Measurements from ENCODE around the gene CHCHD5. TPM values are rescaled to one million over a fixed set of nuclear protein-coding genes. Genes with fewer than 3 reads are reported as not detected.

The CHCHD5 gene
- total RNA-seq, 2 donors from 2014 or later: 38.4 to 46.2 TPM

GRCh38 chr2:112582314-112582746, 2.1 kb upstream of the CHCHD5 start:
- Mint-ChIP-seq H3K36me3 (peaks cover 17 to 33% of the 10 kb centered on the region in 2 donors), H3K27ac (peak overlapping the region; percentile 86 to 96), H3K9me3 (peaks cover 0 to 3% of the 10 kb centered on the region in 2 donors)
- ATAC-seq (peak; percentile 2 to 5), DNase-seq (ENCODE audit: low spot score in 2 of 2) (peak in 1 of 2 donors; percentile 32)

DNA sequence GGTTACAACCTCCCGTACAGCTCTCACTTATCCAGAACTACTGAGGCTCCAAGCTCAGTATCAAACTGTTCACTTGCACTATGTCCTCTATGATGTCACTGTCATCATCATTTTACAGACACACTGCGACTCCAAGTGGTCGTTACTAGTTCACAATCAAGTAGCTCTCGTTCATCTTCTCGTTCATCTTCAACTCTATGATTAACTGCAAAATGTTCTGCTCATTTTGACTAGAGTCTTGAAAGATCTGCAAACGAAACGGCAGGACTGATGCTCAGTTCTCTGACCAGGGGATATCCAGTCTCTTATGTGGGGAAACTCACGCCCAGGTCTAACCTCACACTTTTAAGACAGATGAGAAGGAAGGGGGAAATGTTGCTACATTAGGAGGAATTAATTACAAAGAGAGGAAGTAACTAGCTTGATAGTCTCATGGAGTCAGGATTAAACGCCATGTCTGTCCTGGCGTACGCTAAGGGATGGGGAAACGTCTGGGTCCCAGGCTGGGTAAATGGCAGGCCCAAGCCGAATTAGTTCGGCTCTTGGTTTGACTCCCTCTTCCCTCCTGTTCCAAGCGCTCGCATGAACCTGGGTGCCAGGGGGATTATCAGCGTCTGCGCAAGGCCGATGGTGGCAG, 794 bp upstream of the CHCHD5 start:
- no peak for ATAC-seq
- no peak for DNase-seq (ENCODE audit: low spot score in 2 of 2)

DNA sequence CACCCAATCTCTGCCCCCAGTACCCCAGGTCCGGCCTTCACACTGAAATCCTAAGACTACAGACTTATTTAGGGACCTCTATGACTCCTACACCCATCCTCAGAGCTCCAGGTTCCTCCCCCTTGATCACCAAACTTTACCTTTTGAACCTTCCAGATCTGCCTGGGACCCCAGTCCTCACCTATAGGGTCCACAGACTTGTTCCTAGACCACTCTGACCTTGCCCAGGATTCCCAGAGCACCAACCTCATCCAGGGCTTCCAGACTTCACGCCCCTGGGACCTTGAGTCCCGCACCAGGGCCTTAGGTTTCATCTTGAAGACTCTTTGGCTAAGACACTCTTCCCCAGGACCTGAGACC, 462 bp downstream of the CHCHD5 start:
- DNase-seq (ENCODE audit: low spot score in 2 of 2): no peak
- ATAC-seq: no peak
- Mint-ChIP-seq H3K27ac (peak overlapping the region; percentile 96 to 99), H3K36me3 (peaks cover 17 to 38% of the 10 kb centered on the region in 2 donors), H3K9me3 (peaks cover 0 to 3% of the 10 kb centered on the region in 2 donors)

More for the DNA sequence above, 794 bp upstream of the CHCHD5 start:
- peaks cover 0 to 3% of the 10 kb centered on the region in 2 donors for H3K9me3 Mint-ChIP-seq
- peaks cover 17 to 38% of the 10 kb centered on the region in 2 donors for H3K36me3 Mint-ChIP-seq
- peak overlapping the region; percentile 96 to 99 for H3K27ac Mint-ChIP-seq

GRCh38 chr2:112585400-112585799, 991 bp downstream of the CHCHD5 start:
- Mint-ChIP-seq H3K36me3 (peaks cover 17 to 38% of the 10 kb centered on the region in 2 donors), H3K9me3 (peaks cover 0 to 3% of the 10 kb centered on the region in 2 donors), H3K27ac (peak overlapping the region; percentile 96 to 99)
- DNase-seq (ENCODE audit: low spot score in 2 of 2): no peak
- no peak for ATAC-seq

DNA sequence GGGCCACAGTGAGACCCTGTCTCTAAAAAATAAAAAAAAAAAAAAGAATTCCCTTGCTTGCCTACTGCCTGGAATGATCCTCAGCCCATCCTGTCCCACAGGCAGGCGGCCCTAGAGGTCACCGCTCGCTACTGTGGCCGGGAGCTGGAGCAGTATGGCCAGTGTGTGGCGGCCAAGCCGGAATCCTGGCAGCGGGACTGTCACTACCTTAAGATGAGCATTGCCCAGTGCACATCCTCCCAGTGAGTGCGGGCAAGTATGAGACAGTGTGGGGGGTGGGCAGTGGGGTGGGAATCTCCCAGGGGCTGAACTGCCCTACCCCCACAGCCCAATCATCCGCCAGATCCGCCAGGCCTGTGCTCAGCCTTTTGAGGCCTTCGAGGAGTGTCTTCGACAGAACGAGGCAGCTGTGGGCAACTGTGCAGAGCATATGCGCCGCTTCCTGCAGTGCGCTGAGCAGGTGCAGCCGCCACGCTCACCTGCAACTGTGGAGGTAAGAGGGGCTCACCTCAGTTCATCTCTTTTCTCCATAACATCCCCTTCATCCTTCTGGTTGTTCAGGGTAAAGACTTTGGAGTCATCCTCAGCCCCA, 1.6 kb downstream of the CHCHD5 start:
- no peak for DNase-seq (ENCODE audit: low spot score in 2 of 2)
- ATAC-seq: no peak
- Mint-ChIP-seq H3K27ac (peak overlapping the region; percentile 85 to 96), H3K36me3 (peaks cover 17 to 38% of the 10 kb centered on the region in 2 donors), H3K9me3 (peaks cover 0 to 3% of the 10 kb centered on the region in 2 donors)

DNA sequence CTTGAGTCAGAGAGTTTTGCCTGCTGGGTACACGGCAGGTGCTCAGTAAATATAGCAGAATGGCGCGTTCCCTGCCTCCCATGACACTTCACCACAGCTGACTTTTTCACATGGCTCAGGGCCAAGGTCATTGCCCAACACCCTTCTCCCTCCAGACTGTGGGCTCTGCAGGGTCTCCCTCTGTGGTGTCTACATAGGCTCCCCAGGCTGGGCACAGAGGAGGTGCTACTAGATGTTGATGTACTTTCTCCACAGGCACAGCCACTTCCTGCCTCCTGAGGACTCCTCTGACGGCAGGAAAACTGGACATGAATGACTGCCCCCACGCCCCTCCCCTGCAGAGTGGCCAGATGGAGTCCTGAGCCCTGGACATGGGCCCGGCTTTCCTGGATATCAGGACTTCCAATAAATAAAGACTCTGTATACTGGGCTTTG, 4.2 kb downstream of the CHCHD5 start:
- ATAC-seq: no peak
- Mint-ChIP-seq H3K36me3 (peaks cover 14 to 35% of the 10 kb centered on the region in 2 donors), H3K27ac (no peak overlapping the region), H3K9me3 (peaks cover 0 to under 1% of the 10 kb centered on the region in 2 donors)
- DNase-seq (ENCODE audit: low spot score in 2 of 2): no peak

- Mint-ChIP-seq H3K36me3 (peaks cover 9 to 14% of the 10 kb centered on the region in 2 donors), H3K9me3 (no peaks in the 10 kb centered on the region), H3K27ac (peak overlapping the region in 1 of 2 donors; percentile 2)
- ATAC-seq (no peak), DNase-seq (ENCODE audit: low spot score in 2 of 2) (no peak)
Observed at GRCh38 chr2:112591413-112591812, 7.0 kb downstream of the CHCHD5 start.

- DNase-seq (ENCODE audit: low spot score in 2 of 2): no peak
- Mint-ChIP-seq H3K27ac (no peak overlapping the region), H3K9me3 (no peaks in the 10 kb centered on the region), H3K36me3 (no peaks in the 10 kb centered on the region)
- no peak for ATAC-seq
Observed at GRCh38 chr2:112593736-112594135, 9.3 kb downstream of the CHCHD5 start.

DNA sequence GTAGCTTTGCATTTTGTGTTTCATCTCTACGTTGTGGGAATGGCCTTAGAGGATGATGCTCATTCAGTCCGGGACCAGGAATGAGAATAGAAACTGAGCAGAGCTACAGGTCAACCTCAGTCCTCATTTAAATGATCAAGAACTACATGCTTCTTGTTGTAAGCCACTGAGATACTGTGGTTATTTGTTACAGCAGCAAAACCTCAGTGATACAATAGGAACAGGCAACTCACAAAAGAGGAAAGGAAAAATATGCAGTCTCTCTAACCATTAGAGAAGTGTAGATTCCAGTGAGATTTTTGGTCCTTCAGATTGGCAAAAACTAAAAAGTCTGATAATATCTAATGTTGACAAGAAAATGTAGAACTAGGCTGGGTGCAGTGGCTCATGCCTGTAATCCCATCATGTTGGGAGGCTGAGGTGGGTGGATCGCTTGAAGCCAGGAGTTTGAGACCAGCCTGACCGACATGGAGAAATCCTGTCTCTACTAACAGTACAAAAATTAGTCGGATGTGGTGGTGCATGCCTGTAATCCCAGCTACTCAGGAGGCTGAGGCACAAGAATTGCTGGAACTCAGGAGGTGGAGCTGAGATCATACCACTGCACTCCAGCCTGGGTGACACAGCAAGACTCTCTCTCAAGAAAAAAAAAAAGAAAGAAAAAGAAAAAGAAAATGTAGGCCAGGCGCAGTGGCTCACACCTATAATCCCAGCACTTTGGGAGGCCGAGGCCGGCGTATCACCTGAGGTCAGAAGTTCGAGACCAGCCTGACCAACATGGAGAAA, 13.3 kb downstream of the CHCHD5 start:
- no peak overlapping the region for H3K27ac Mint-ChIP-seq
- ATAC-seq: no peak

GRCh38 chr2:112600634-112601033, 16.2 kb downstream of the CHCHD5 start:
- Mint-ChIP-seq H3K9me3 (no peaks in the 10 kb centered on the region), H3K36me3 (no peaks in the 10 kb centered on the region), H3K27ac (no peak overlapping the region)
- DNase-seq (ENCODE audit: low spot score in 2 of 2): no peak
- no peak for ATAC-seq

More for the DNA sequence above, 13.3 kb downstream of the CHCHD5 start:
- Mint-ChIP-seq H3K9me3 (no peaks in the 10 kb centered on the region), H3K36me3 (no peaks in the 10 kb centered on the region)
- DNase-seq (ENCODE audit: low spot score in 2 of 2): no peak

DNA sequence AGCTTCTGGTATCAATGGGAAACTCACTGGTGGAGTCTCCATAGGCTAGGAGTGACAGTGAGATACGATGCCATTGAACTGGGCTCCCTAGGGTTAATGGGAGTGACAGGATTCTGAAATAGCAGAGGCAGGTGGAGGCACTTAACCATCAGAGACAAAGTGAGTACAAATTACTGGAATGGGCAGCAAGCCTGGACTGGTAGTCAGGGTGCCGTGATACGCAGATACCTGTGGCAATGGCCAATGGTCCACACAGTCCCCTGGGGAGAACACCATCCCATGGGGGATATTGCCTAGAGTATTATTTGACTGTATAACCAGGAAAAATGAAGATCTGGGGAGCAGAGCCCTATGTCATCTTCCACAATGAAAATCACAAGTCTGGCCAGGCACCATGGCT, 17.3 kb downstream of the CHCHD5 start:
- H3K9me3 Mint-ChIP-seq: no peaks in the 10 kb centered on the region
- H3K36me3 Mint-ChIP-seq: no peaks in the 10 kb centered on the region
- H3K27ac Mint-ChIP-seq: no peak overlapping the region
- ATAC-seq: no peak
- DNase-seq (ENCODE audit: low spot score in 2 of 2): peak in 1 of 2 donors; percentile 28

GRCh38 chr2:112602917-112603316, 18.5 kb downstream of the CHCHD5 start:
- ATAC-seq (no peak), DNase-seq (ENCODE audit: low spot score in 2 of 2) (no peak)
- Mint-ChIP-seq H3K36me3 (no peaks in the 10 kb centered on the region), H3K27ac (no peak overlapping the region), H3K9me3 (no peaks in the 10 kb centered on the region)

DNA sequence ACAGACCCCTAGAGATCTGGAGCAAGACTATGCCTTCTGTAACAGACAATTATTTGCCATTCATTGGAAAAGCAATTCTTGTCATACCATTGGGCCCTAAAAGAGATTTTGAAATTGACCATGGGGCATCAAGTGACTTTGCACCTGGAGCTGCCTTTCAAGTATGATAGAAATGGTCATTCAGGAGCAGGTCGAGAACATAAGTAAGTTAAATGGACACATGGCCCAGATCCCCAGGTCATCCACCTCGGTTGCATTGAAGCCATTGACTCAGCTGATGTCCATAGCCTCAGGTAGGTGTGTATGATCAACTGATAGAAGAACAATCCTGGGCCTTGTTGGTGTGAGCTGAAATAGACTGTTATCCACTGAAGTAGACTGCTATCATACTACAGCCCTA, 19.3 kb downstream of the CHCHD5 start:
- no peak for DNase-seq (ENCODE audit: low spot score in 2 of 2)
- no peak overlapping the region for H3K27ac Mint-ChIP-seq
- H3K36me3 Mint-ChIP-seq: no peaks in the 10 kb centered on the region
- ATAC-seq: no peak
- no peaks in the 10 kb centered on the region for H3K9me3 Mint-ChIP-seq

DNA sequence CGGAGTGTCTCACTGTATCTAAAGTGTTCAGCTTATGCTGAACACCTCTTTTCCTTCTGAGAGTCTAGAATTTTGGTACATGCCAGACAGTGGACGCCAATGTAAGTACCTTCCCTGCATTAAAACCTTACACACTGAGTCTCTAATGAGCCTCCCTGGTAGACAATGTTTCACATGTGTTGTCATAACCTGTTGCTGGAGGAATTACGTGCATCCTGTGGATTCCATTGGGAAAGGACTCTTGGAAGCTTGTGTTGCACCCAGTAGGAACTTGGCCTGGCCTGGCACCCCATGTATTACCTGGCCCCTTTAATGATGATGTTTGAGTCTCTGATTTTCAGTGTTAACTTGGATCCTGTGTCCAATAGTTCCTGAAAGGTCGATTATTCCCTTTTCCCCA, 20.5 kb downstream of the CHCHD5 start:
- DNase-seq (ENCODE audit: low spot score in 2 of 2): peak in 1 of 2 donors; percentile 21
- ATAC-seq: no peak
- Mint-ChIP-seq H3K9me3 (no peaks in the 10 kb centered on the region), H3K27ac (no peak overlapping the region), H3K36me3 (no peaks in the 10 kb centered on the region)

DNA sequence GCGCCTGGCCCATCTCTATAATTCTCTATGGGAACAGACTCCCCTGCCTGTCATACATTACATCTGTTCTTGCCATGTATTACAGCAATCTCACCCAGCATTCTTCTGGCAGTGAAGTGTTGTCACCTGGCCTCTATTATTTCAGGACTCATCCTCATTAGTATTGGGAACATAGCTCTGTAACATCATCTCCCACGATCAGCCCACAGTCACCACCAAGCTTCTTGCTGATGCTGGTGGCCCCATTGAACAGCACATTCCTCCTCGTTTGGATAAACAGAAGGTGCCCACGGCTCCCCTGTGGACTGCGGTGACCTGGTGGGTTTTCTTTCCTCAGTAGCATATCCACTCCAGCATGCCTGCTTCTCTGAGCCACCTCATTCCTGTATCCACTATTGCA, 21.5 kb downstream of the CHCHD5 start:
- Mint-ChIP-seq H3K36me3 (no peaks in the 10 kb centered on the region), H3K27ac (peak overlapping the region in 1 of 2 donors; percentile 11), H3K9me3 (no peaks in the 10 kb centered on the region)
- DNase-seq (ENCODE audit: low spot score in 2 of 2) (peak in 1 of 2 donors; percentile 20), ATAC-seq (no peak)

- Mint-ChIP-seq H3K9me3 (no peaks in the 10 kb centered on the region), H3K36me3 (no peaks in the 10 kb centered on the region), H3K27ac (peak overlapping the region in 1 of 2 donors; percentile 18)
- DNase-seq (ENCODE audit: low spot score in 2 of 2) (peak in 1 of 2 donors; percentile 31), ATAC-seq (no peak)
Observed at GRCh38 chr2:112606547-112606946, 22.1 kb downstream of the CHCHD5 start.
